NOMO-1 treated with dmso at 0.1 percent for 144 hours (cell line): ENCODE data around the gene CCBE1.

Source experiments
- DNase-seq: peaks from one replicate; lab custom pipeline; 2025; ENCODE audit not compliant: unreplicated experiment; lab: John Stamatoyannopoulos, UW

The CCBE1 gene

DNA sequence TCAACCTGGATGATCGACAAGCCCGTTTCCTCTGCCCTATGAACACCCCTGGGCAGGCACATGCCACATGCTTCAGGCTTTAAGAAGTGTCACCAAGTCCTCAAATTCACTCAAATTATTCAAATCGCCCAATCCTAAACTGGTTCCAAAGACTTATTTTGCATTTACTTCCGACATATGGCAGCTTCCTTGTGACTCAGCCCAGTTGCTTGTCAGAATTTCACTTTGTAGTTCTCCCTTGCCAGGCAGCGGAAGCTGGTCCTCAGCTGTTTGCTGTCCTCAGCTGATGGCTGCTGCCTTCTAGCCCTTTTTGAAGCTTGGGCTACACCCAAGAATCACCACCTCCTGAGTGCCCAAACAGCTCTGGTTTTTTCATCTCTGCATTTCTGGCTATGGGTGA lies 232.7 kb downstream of the CCBE1 start:
- DNase-seq = no peak

DNA sequence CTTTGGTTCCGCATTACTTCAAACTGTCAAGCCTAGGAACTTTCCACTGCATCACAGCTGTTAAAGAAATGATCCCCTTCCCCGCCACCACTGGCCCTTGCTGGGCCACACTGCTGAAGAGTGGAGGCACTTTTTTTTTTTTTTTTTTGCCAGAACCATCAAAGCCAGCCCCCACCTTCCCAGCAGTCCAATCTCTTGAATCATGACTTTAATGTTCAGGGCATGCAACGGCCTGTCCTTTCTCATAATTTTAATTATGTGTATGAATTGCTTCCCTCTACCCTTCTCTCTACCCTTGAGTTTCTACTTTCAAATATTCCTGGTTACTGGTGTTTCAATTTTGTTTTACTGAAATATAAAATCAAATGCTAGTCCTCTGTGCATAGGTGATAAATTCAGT lies 236.1 kb downstream of the CCBE1 start:
- no peak for DNase-seq

DNA sequence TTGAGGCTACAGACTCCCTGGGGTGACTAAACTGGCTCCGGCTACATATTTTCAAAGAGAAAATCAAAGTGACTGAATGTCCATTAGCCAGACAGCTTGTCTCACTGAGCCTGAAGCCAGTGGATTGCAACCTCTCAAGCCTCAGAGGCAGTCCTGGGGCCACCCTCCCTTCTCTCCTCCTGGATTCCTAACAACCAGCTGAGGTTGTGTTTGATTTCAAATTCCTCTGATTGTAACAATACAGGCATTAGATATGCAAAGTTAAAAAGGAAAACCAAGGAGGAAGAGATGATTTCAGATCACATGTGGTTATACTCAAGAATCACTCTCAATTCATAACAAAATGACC lies 237.2 kb downstream of the CCBE1 start:
- no peak for DNase-seq

DNA sequence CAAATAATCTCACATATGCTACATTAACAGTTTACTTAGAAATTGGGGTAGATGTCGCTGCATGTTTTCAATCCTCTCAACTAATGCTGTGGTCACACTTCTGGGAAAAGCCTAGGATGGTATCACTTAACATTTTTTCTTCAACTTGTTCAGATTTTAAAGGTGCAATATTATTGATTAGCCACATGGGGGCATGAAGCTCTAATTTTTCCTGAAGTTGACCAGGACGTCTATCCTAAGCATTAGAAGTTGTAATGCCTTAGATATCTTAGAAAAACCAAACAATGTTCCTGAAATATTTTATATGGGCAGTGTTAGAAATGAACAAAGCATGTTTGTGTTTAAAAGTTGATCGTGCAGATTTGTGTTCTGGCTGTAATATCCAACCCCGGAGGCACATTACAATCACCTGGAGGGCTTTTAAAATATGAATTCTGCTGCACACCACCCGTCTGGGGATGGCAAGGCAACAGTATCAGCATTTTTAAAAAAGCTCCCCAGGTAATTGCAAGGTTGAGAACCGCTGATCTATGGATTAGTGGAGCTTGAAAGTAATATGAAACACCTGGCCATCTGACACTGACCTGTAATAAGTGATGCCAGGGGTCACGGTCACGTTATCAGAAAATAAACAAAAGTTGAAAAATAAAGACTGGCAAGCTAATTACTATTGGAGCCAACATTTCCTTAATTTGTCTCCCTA lies 237.7 kb downstream of the CCBE1 start:
- DNase-seq = no peak

DNA sequence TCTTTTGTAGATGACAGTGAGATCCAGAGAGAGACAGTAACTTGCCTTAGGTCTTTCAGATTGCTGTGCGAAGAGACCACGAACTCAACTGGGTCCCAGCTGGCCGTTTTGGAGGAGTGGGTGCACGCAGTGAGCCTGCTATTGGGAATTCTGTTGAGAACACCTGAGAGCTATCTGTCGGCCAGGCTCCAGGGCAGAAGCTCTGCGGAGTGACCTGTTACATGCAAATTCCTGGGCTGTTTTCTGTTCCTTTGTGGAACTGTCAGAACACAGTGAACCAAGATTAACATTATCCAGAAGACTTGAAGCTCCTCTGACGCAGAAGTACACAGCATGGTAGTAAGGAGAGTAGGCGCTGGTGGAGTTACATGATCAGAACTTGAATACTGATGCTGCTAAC lies 238.6 kb downstream of the CCBE1 start:
- DNase-seq = no peak

DNA sequence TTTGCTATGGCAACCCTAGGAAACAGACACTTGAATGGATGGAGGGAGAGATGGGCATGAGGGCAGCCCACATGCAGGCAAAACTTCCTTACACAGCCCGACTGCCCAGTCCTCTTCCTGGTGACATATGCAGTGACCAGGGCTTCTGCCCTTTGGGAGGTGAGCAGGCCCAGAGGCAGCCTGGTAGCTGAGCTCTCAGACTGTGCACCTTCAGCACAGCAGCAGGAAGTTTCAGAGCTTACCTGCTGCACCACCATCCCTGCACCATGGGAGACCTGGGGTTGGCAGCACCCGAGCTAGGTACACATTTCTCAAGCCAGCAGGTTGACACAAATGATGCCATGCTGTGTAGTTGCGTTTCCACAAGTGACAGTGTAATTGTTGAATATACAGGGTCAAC lies 240.6 kb downstream of the CCBE1 start:
- DNase-seq = no peak

DNA sequence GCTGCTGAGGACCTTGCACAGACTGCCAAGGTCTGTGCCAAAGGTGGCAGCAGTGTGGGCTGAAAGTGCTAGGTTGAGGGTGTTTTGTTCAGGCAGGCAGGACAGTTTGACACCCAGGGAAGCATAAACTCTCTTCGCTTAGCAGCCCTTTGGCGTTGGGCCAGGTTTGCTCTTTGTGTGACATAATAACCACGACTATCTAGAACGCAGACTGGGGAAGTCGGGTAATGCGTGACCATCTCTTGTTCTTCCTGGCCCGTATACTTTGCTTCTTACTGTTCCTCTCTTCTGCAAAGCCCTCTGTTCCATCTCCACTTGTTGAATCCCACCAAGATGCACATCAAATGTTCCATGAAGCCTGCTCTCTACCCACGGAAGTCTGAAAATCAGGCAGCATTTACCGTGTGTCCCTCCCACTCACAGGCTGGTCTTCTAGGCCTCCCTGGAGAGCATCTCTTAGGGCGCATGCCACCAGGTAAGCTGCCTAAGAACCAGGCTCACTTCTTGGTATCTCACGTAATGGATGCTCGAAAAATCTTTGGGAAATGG lies 241.4 kb downstream of the CCBE1 start:
- no peak for DNase-seq

DNA sequence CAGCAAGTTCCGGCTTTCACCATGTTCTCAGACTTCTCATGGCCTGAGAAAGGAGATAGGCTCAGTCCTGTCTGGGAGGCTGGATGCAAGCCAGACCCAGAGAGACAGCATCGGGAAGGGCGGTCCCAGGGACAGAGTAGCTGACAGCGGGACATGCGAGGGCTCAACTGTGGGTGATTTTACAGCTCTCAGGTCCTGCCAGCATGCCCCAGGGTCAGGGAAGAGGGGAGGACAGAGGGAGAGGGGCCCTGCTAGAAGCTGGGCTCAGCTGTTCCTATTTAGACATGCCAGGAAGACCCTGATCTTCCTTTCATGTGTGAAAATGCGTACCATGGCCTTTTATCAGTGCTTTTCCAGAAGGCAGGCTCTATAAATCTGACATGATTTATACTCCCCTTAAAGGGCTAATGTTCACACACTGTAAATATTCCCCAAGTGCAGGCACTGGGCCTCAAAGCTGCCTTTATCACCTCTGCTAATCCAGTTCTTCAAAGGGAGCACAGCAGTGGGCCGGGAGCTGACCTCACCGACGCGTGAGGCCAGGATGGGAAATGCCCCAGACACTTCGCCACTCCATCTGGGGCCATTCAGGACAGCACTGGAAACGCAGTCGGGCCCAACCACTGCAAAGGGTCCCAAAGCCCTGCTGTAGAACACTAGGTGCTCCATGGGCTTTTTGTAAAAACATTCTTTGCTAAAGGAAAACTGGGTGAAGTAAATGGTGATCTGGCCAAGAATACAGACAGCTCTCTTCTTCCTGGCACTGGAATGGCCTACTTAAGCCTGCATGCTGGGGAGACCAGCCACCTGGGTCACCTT lies 242.1 kb downstream of the CCBE1 start:
- no peak for DNase-seq

DNA sequence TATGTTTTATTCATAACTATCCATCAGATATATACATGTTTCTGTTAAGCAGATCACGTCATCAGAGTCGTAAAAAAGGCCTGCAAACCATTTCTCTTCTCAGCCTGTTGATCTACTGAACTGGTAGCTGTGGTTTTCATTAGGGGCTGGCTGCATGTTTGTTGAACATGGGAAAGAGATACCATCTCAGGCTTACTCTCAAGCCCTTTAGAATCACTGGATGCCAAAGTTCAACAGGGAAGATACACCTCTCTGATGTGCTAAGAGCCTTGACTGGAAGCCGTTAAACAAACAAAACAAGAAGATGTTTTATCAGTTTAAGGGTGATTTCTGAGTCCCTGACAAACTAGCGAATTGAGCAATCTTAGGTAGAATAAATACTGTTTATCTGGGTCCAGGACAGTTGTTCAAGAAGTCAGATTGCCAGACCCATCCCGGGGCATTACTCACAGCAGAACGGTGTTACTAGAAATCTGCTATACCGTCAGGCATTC lies 243.7 kb downstream of the CCBE1 start:
- DNase-seq = no peak

DNA sequence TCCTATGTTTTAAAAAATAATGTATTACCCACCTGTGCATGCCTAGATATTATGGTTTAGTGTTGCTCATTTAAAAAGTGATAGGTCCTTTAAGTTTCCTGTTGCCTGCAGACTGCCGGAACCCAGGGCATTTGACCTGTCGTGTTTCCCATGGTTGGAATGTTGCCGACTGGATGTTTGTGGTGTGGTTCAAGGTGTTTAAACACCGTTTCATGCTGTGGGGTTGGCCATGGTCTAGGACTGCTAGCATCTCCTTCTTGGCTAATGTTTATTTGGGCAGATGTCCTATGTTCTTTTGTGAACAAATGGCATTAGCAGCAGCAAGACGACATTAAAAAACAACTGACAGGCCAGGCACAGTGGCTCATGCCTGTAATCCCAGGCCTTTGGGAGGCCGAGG lies 245.3 kb downstream of the CCBE1 start:
- DNase-seq = no peak

DNA sequence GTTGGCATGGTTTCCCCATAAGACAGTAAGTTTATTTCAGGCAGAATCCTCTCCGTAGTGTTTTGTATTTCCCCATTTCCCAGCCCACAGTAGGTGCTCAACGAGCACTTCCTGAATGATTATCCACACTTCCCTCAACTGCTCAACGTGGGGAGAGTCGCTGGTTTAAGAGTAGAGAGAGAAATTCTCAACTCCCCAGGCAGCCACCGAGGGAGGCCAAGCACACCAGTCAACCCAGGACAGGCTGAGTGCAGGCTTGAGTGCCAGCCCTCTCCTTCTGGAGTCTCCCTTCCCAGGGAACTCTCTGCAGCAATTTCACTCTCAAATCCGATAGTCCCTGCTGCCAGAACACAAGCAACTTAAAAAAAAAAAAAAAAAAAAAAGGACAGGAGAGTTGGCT lies 246.2 kb downstream of the CCBE1 start:
- no peak for DNase-seq

DNA sequence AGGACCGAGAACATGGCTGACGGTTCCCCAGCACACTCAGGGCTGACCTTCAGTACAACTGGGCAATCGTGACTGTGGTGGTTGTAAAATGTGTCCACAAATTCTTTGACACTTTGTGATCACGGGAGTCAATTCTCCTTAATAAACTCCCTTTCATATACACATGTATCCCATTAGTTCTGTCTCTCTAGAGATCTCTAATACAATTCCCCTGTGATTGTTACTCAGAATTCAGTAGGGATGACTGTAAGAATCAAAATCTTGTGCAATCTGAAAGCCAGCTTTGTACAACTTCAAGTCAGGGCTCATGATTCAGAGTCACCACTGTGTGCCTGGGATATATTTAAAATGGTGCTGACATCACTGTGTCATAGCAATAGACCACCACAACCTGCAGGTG lies 248.7 kb downstream of the CCBE1 start:
- no peak for DNase-seq

DNA sequence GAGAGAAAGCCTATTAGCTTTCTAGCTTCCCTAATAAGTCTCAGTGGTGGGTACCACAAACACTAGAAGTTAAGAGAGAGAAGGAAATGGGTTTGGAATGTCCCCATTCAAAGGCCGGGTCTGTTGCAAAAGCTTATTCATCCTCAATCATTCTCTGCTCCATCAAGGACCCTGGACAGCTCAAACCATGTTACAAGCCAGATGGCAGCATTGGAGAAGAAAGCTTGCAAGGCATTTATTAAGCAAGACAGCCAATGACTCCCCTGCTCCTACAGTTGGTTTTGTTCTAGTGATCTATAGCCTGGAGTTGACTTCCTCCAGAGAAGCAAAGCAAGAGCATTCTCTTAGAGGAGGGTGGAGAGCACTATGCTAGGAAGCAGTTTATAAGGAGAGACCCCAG lies 251.2 kb downstream of the CCBE1 start:
- no peak for DNase-seq

DNA sequence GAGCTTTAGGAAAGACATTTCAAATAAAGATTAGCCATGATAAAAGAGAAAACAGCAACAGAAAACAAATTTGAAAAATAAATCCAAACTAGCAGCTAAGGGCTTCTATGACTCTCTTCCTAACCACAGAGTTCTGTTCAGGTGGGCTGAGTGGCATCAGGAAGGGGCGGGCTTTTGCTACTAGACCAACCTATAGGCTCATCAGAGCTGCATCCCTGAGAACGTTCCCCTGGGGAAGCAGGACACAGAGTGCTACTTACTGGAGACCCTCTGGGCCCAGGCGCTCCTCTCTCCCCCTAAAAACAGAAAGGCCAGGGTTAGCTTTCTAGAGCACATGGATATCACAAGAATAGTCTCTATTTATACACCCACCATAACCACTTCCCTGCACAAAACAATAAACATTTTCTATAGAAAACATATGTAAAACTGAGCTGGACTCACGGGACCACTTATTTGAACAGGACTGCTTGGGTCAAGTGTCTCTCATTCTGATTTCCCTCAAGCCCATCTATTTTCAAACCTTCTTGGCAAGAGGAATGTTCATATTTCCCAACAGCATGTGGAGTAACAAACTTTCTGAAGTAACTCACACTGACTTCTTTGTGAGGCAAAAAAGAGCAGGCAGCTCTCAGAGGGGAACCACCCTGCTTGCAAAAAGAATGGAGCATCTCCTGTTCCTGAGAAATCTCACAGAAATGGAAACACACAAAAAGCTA lies 259.2 kb downstream of the CCBE1 start:
- no peak for DNase-seq

DNA sequence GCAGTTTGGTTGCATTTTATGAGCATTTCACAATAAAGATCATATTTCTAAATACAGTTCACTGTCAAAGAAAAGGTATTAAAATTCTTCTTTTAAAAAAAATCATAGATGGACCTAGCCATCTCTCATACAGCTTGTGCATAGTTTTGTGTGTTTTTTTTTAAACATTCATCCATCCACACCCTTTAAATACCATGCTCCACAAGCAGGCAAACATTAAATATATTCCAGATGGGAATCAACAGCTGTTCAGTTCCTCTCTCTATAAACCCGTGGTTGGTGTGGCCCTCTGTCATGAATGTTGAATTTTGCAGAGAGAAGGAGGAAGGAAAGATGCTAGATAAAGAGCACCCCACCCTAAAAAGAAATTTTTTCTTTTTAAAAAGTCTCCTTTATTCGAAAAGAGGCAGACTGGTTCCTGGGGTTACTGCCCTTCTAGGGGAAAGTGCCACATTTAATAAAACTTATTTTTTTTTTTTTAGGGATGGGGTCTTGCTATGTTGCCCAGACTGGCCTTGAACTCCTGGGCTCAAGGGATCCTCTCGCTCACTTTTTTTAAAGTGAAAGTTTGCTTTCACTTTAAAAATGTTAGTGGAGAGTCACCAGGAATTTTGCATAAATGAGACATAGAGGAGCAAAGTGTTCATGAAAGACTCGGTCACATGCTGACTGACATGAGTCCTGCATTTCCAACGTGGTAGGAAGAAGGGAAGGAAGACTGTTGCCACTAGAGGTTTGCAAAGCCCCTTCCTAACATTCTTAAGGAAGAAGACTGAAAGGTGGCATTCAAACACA lies 264.2 kb downstream of the CCBE1 start:
- no peak for DNase-seq

DNA sequence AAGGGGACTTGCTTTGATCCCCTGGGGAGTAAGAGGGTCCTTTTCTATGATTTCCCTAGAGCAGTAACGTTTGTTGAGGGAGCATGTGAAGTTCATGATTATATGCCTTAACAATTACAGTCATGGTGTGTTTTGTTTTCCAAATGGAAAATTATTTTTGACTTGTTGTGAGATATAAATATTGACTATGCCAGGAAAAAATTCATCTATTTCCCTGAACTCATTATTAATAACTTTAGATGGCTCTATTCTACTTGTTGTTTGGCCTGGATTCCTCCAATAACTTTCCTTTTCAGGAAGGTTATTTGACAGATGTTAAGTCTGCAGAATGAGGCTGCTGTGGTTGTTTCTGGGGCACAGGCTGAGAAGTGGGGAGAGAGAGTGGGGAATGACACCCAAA lies 266.1 kb downstream of the CCBE1 start:
- DNase-seq = no peak

DNA sequence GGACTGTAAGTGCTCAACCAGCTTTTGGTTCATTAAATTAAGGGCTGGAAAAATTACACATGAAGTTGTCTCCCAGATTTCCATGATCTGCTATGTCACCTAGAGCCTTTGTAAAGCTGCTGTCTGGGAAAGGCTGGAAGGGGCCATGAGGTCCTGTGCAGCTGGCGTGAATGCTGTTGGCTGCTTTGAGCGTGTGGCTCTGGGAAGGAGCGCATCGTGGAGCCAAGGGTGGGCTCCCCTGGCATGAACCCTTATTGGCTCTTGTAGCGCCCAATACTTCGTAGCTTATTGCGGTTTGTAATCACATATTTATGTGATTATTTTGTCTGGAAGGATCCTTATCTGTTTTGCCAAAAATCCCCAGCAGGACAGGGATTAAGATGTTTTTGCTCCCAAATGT lies 267.6 kb downstream of the CCBE1 start:
- no peak for DNase-seq

DNA sequence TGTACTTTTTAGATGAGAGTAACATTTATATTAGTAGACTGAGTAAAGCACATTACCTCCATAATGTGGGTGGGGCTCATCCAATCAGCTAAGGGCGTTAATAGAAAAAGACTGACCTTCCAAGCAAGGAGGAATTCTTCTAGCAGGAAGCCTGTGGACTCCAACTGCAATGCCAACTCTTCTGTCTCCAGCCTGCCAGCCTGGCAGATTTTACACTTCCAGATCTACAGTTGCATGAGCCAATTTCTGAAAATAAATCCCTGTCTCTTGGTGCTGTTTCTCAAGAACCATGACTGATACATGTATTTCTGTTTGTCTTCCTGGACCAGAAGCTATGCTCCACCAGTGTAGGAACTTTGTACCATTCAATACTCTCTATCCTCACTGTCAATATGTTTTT lies 269.2 kb downstream of the CCBE1 start:
- no peak for DNase-seq

DNA sequence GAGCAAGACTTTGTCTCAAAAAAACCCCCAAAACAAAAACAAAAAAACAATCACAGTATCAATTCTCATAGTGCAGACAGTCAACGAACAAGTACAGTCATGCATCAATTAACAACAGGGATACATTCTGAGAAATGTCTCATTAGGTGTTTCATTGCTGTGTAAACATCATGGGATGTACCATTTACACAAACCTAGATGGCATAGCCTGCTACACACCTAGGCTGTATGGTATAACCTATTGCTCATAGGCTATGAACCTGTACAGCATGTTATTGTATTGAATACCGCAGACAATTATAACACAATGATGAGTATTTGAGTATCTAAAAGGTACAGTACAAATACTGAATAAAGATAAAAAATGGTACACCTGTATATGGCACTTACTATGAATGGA lies 270.4 kb downstream of the CCBE1 start:
- DNase-seq = no peak

DNA sequence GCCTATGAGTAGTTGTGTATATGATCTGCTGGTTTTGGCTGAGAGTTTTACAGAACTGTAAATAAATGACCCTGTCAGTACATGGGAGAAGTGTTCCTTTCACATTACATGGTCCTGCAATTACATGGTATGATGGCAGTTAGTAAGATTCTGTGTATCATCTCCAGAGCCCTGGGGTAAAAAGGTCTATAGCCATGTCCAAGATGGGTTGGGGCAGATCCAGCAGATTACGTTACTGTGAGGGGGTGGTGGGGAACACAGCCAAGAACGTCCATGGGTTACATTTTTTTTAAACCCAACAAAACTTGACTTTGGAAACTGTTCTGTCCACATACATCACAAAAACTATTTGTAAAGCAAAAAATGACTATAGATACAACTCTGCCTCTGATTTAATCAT lies 274.0 kb downstream of the CCBE1 start:
- no peak for DNase-seq

DNA sequence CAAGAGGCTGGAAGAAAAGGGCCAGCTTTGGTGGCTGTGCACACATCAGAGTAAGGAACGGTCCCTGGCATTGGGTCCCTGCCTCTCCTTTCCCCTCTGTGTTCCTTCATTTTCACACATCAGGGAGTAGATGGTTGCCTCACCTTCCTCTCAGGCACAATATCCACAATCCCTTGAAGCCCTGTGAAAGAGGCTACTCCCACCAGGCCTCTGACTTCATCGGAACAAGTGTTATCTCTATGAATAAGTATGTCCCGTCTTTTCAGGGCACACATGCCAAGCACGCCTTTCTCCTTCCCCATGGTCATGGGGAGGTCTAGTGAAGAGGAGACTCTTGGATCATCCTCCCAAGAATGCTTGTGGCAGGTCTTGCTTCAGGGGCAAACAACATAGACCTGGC lies 277.0 kb downstream of the CCBE1 start:
- no peak for DNase-seq
